NCI-H2196 (cell line): Measurements from ENCODE around the gene RGS14.
A peak's percentile ranks its signal among the peaks of the same experiment; 100 is the strongest.
"Not testable (repeated sequence)": the region's sequence is repeated elsewhere in the genome, so short reads cannot be mapped to it uniquely, and the experiment has no call there.

Experiments used
- DNase-seq: peaks from one replicate; lab custom pipeline; 2025; ENCODE audit not compliant: unreplicated experiment; lab: John Stamatoyannopoulos, UW

RGS14 gene

GRCh38 chr5:177375516-177375915 lies 17.8 kb downstream of the RGS14 start:
- DNase-seq = not testable (repeated sequence)

- DNase-seq = no peak
Observed at GRCh38 chr5:177376107-177376506, 18.4 kb downstream of the RGS14 start.

- no peak for DNase-seq
Observed at GRCh38 chr5:177377851-177378776, 20.4 kb downstream of the RGS14 start.

- DNase-seq = no peak
Observed at GRCh38 chr5:177378884-177379883, 21.5 kb downstream of the RGS14 start.

GRCh38 chr5:177380805-177381126 lies 23.0 kb downstream of the RGS14 start:
- DNase-seq = no peak

GRCh38 chr5:177382423-177383029 lies 24.8 kb downstream of the RGS14 start:
- no peak for DNase-seq

- DNase-seq = no peak
Observed at GRCh38 chr5:177383181-177383580, 25.5 kb downstream of the RGS14 start.

GRCh38 chr5:177384134-177384533 lies 26.4 kb downstream of the RGS14 start, which contains the start of gene SLC34A1:
TSS of gene SLC34A1 (plus strand) at chr5:177384434. CDS start at chr5:177385742, 1,308 bp downstream.
- DNase-seq = no peak

GRCh38 chr5:177385720-177386119 lies 28.0 kb downstream of the RGS14 start:
- DNase-seq = no peak

- no peak for DNase-seq
Observed at GRCh38 chr5:177386542-177386941, 28.8 kb downstream of the RGS14 start.

- no peak for DNase-seq
Observed at GRCh38 chr5:177387405-177387804, 29.7 kb downstream of the RGS14 start.

- DNase-seq = no peak
Observed at GRCh38 chr5:177388521-177389052, 30.9 kb downstream of the RGS14 start.

GRCh38 chr5:177389241-177390169 lies 31.8 kb downstream of the RGS14 start:
- DNase-seq = no peak

- DNase-seq = peak; percentile 90
Observed at GRCh38 chr5:177390363-177391300, 32.9 kb downstream of the RGS14 start.

GRCh38 chr5:177392765-177393164 lies 35.0 kb downstream of the RGS14 start:
- DNase-seq = no peak

- no peak for DNase-seq
Observed at GRCh38 chr5:177393206-177393765, 35.6 kb downstream of the RGS14 start.

- DNase-seq = no peak
Observed at GRCh38 chr5:177393990-177394389, 36.3 kb downstream of the RGS14 start.

GRCh38 chr5:177396078-177396477 lies 38.4 kb downstream of the RGS14 start:
- DNase-seq = no peak
